Keratinocyte (primary cell): ENCODE results near the gene IFNA2. TPM values are rescaled to one million over a fixed set of nuclear protein-coding genes. Genes with fewer than 3 reads are reported as not detected.

Experiments used
- DNase-seq: peaks from one replicate; pipeline ENCODE4 v3.0.0-alpha.2; 2011; ENCODE audit warnings: low read depth, missing footprints, low spot score
- FAIRE-seq: peaks from 2 replicates; lab custom pipeline; 2011; peaks lifted over from hg19 to GRCh38; lab: Jason Lieb, UNC
- H2AFZ ChIP-seq: 2 replicates; pipeline ENCODE4 v1.6.0; 2012; ENCODE audit warnings: low read length, control low read depth, inconsistent platforms; ENCODE audit not compliant: control insufficient read depth
- H3K27ac ChIP-seq: 2 replicates; pipeline ENCODE4 v1.5.1; 2011; ENCODE audit warnings: low read length; ENCODE audit not compliant: control insufficient read depth, insufficient read depth
- H3K27me3 ChIP-seq: 3 replicates; pipeline ENCODE4 v1.6.0; 2011; ENCODE audit warnings: low read length; ENCODE audit not compliant: control insufficient read depth, insufficient read depth; ENCODE audit errors: extremely low read depth
- H3K36me3 ChIP-seq, 2 experiments: 2 replicates in 1 of 2; 3 replicates in 1 of 2; pipeline ENCODE4 v1.5.1; 2011; ENCODE audit warnings: low read length in 2 of 2, mild to moderate bottlenecking in 1 of 2; ENCODE audit not compliant: control insufficient read depth in 2 of 2, insufficient read depth in 2 of 2; ENCODE audit errors: extremely low read depth in 1 of 2
- H3K4me1 ChIP-seq: 3 replicates; pipeline ENCODE4 v1.5.1; 2011; ENCODE audit warnings: low read length; ENCODE audit not compliant: control insufficient read depth, insufficient read depth; ENCODE audit errors: extremely low read depth
- H3K4me2 ChIP-seq: 3 replicates; pipeline ENCODE4 v1.6.0; 2011; ENCODE audit warnings: low read depth, low read length; ENCODE audit not compliant: control insufficient read depth, insufficient read depth; ENCODE audit errors: extremely low read depth
- H3K4me3 ChIP-seq, 3 experiments: fragments of 200-600 bp in 1 of 3; sonication (generic) in 1 of 3; 2 replicates in 2 of 3; 3 replicates in 1 of 3; pipeline ENCODE4 v1.5.1; 2011 to 2016; ENCODE audit warnings: low read length in 3 of 3, mild to moderate bottlenecking in 3 of 3, control low read depth in 2 of 3, inconsistent platforms in 1 of 3, low read depth in 1 of 3, mixed read lengths in 1 of 3, mixed run types in 1 of 3, moderate library complexity in 1 of 3; ENCODE audit not compliant: control insufficient read depth in 2 of 3, insufficient read depth in 2 of 3; ENCODE audit errors: extremely low read depth in 1 of 3
- H3K79me2 ChIP-seq: 2 replicates; pipeline ENCODE4 v1.6.0; 2012; ENCODE audit warnings: low read length; ENCODE audit not compliant: control insufficient read depth, insufficient read depth
- H3K9ac ChIP-seq: 3 replicates; pipeline ENCODE4 v1.6.0; 2011; ENCODE audit warnings: low read length; ENCODE audit not compliant: control insufficient read depth, insufficient read depth; ENCODE audit errors: extremely low read depth
- H3K9me1 ChIP-seq: 3 replicates; pipeline ENCODE4 v1.6.0; 2011; ENCODE audit warnings: low read length; ENCODE audit not compliant: control insufficient read depth, insufficient read depth; ENCODE audit errors: extremely low read depth
- H3K9me3 ChIP-seq: 2 replicates; pipeline ENCODE4 v1.5.1; 2012; ENCODE audit warnings: low read depth, low read length; ENCODE audit not compliant: control insufficient read depth
- H4K20me1 ChIP-seq: 3 replicates; pipeline ENCODE4 v1.6.0; 2011; ENCODE audit warnings: low read length; ENCODE audit not compliant: control insufficient read depth, insufficient read depth; ENCODE audit errors: extremely low read depth
- CTCF ChIP-seq, 3 experiments: IDR thresholded peaks in 1 of 3; conservative IDR thresholded peaks in 1 of 3; optimal IDR thresholded peaks in 1 of 3; 2 replicates in 2 of 3; 3 replicates in 1 of 3; pipeline versions ENCODE3 to v1.5.1; 2011; ENCODE audit warnings: low read length in 3 of 3, mild to moderate bottlenecking in 3 of 3, moderate library complexity in 2 of 3, control low read depth in 1 of 3, inconsistent platforms in 1 of 3; ENCODE audit not compliant: insufficient read depth in 2 of 3; ENCODE audit errors: extremely low read depth in 1 of 3
- EZH2 ChIP-seq: IDR thresholded peaks from one replicate; pipeline ENCODE4 v1.6.1; 2012; ENCODE audit warnings: inconsistent platforms, mild to moderate bottlenecking, low read length, moderate library complexity
- dilution Hi-C: fragments of 300-500 bp; cut with MboI; formaldehyde crosslinking; loops from one replicate; pipeline ENCODE4 v1.7.0; 2020; ENCODE audit warnings: low sequenced_read_pairs; ENCODE audit not compliant: extremely low pct_ligation_motif_present
- polyA plus RNA-seq, 5 experiments: library from polyadenylated mRNA; depleted of rRNA in 3 of 5; stranded (reverse) in 3 of 5; stranded (forward) in 1 of 5; unstranded in 1 of 5; fragments of >200 nt; gene quantifications; 1 replicate in 1 of 5; 2 replicates in 3 of 5; 3 replicates in 1 of 5; pipeline versions ENCODE4 v1.2.1 to v1.2.3, GENCODE V29; 2011 to 2012; ENCODE audit warnings: missing spikeins in 2 of 5, low read depth in 1 of 5, low replicate concordance in 1 of 5

IFNA2 gene
- polyA plus RNA-seq, 1 donor (not counting 4 experiments of a cell fraction or from before 2014, with no cell fraction given), result not detected

- DNase-seq, result no peak
- no peaks in the 10 kb centered on the region for H4K20me1 ChIP-seq
- no peak overlapping the region for H3K27ac ChIP-seq
- no peaks in the 10 kb centered on the region for H3K36me3 ChIP-seq
- no peak overlapping the region for H3K4me3 ChIP-seq
- no peaks in the 10 kb centered on the region for H3K9me1 ChIP-seq
- H3K9me3 ChIP-seq, result no peaks in the 10 kb centered on the region
- no peak for FAIRE-seq
- no peak overlapping the region for H3K9ac ChIP-seq
- no peak overlapping the region for H3K4me2 ChIP-seq
- no peaks in the 10 kb centered on the region for H3K4me1 ChIP-seq
- H2AFZ ChIP-seq, result no peak overlapping the region
- dilution Hi-C loops, result no loop called here
- H3K79me2 ChIP-seq, result no peaks in the 10 kb centered on the region
- TF ChIP-seq CTCF (optimal IDR thresholded peaks at IDR 0.05 in 1 of 3, IDR thresholded peaks at IDR 0.05 in 1 of 3, conservative IDR thresholded peaks at IDR 0.05 in 1 of 3; ENCODE audit: extremely low read depth in 1 of 3, insufficient read depth in 2 of 3, low read length in 3 of 3) (no peak), EZH2 (no peak)
- peaks cover 54% of the 10 kb centered on the region for H3K27me3 ChIP-seq
Measured at GRCh38 chr9:21399956-21400355, 14.8 kb upstream of the IFNA2 start.

GRCh38 chr9:21398955-21399489 lies 13.8 kb upstream of the IFNA2 start:
- TF ChIP-seq EZH2, result no peak
- no peak for TF ChIP-seq CTCF (optimal IDR thresholded peaks at IDR 0.05 in 1 of 3, IDR thresholded peaks at IDR 0.05 in 1 of 3, conservative IDR thresholded peaks at IDR 0.05 in 1 of 3; ENCODE audit: extremely low read depth in 1 of 3, insufficient read depth in 2 of 3, low read length in 3 of 3)
- no peak overlapping the region for H3K4me3 ChIP-seq
- H3K9me1 ChIP-seq, result no peaks in the 10 kb centered on the region
- peaks cover 57% of the 10 kb centered on the region for H3K27me3 ChIP-seq
- no peak overlapping the region for H3K4me2 ChIP-seq
- no peaks in the 10 kb centered on the region for H3K79me2 ChIP-seq
- no peak for FAIRE-seq
- H4K20me1 ChIP-seq, result no peaks in the 10 kb centered on the region
- H3K9me3 ChIP-seq, result no peaks in the 10 kb centered on the region
- no peak overlapping the region for H3K9ac ChIP-seq
- H3K36me3 ChIP-seq, result no peaks in the 10 kb centered on the region
- dilution Hi-C loops, result no loop called here
- DNase-seq, result no peak
- no peak overlapping the region for H3K27ac ChIP-seq
- no peaks in the 10 kb centered on the region for H3K4me1 ChIP-seq
- no peak overlapping the region for H2AFZ ChIP-seq
